Measurements from ENCODE around the gene TLK1.

- no peak for TF ChIP-seq CTCF (IDR thresholded peaks at IDR 0.05 in 4 of 5, conservative IDR thresholded peaks at IDR 0.05 in 1 of 5)
- TF ChIP-seq POLR2A (IDR thresholded peaks at IDR 0.05): no peak
Observed at GRCh38 chr2:170963386-170963785, 197.3 kb downstream of the TLK1 start.
